Head of caudate nucleus (tissue), 42 donors: ENCODE measurements around the gene SMARCA2.

Experiments used
- DNase-seq, 42 donors: peaks; one replicate each; pipeline versions ENCODE4 v3.0.0 to v3.0.0-alpha.2; 2020 to 2021; ENCODE audit warnings: mixed read lengths in 7 of 42
- intact Hi-C: fragments of 100-400 bp; cut with DNase I; formaldehyde crosslinking; loops from one replicate; pipeline ENCODE4 v1.15.0; 2022

Gene SMARCA2

GRCh38 chr9:2029666-2030170, 14.6 kb downstream of the SMARCA2 start:
- no peak for DNase-seq
- intact Hi-C loops, result no loop called here

- DNase-seq, result no peak
- intact Hi-C loops, result no loop called here
Measured at GRCh38 chr9:2032234-2032633, 17.1 kb downstream of the SMARCA2 start.

- intact Hi-C loops, result no loop called here
- DNase-seq, result no peak
Measured at GRCh38 chr9:2036844-2037243, 21.7 kb downstream of the SMARCA2 start.

GRCh38 chr9:2039294-2040180, 24.4 kb downstream of the SMARCA2 start:
- intact Hi-C loops, result no loop called here
- no peak for DNase-seq

GRCh38 chr9:2040828-2041227, 25.7 kb downstream of the SMARCA2 start:
- no peak for DNase-seq
- intact Hi-C loops, result no loop called here

- intact Hi-C loops, result no loop called here
- no peak for DNase-seq
Measured at GRCh38 chr9:2041736-2042135, 26.6 kb downstream of the SMARCA2 start.

GRCh38 chr9:2043243-2043642, 28.1 kb downstream of the SMARCA2 start:
- intact Hi-C loops, result no loop called here

GRCh38 chr9:2043881-2044462, 28.8 kb downstream of the SMARCA2 start:
- no peak for DNase-seq
- intact Hi-C loops, result no loop called here

More at GRCh38 chr9:2043243-2043642, 28.1 kb downstream of the SMARCA2 start:
- no peak for DNase-seq

- no peak for DNase-seq
- intact Hi-C loops, result no loop called here
Measured at GRCh38 chr9:2047144-2047671, 32.1 kb downstream of the SMARCA2 start.

- intact Hi-C loops, result no loop called here
- no peak for DNase-seq
Measured at GRCh38 chr9:2047916-2048315, 32.8 kb downstream of the SMARCA2 start.

- DNase-seq, result no peak
- intact Hi-C loops, result no loop called here
Measured at GRCh38 chr9:2050236-2050635, 35.1 kb downstream of the SMARCA2 start.

GRCh38 chr9:2053883-2054845, 39.0 kb downstream of the SMARCA2 start:
- DNase-seq, result peak in 31 of 42 donors; percentile 11 to 80 (median 50)
- intact Hi-C loops, result no loop called here

GRCh38 chr9:2055203-2055658, 40.1 kb downstream of the SMARCA2 start:
- intact Hi-C loops, result no loop called here
- DNase-seq, result peak in 1 of 42 donors; percentile 48

- DNase-seq, result no peak
- intact Hi-C loops, result no loop called here
Measured at GRCh38 chr9:2059274-2059929, 44.3 kb downstream of the SMARCA2 start.

GRCh38 chr9:2060424-2060823, 45.3 kb downstream of the SMARCA2 start:
- DNase-seq, result no peak
- intact Hi-C loops, result no loop called here

- no peak for DNase-seq
- intact Hi-C loops, result no loop called here
Measured at GRCh38 chr9:2065704-2066103, 50.6 kb downstream of the SMARCA2 start.

- no peak for DNase-seq
- intact Hi-C loops, result no loop called here
Measured at GRCh38 chr9:2066312-2067273, 51.4 kb downstream of the SMARCA2 start.
